Measurements from ENCODE around the gene PET117. TPM values are rescaled to one million over a fixed set of nuclear protein-coding genes. Genes with fewer than 3 reads are reported as not detected.

PET117 gene
- total and polyA plus RNA-seq, 2 donors (not counting 3 experiments of a cell fraction or from before 2014, with no cell fraction given) = 4.6 to 11.4 TPM

DNA sequence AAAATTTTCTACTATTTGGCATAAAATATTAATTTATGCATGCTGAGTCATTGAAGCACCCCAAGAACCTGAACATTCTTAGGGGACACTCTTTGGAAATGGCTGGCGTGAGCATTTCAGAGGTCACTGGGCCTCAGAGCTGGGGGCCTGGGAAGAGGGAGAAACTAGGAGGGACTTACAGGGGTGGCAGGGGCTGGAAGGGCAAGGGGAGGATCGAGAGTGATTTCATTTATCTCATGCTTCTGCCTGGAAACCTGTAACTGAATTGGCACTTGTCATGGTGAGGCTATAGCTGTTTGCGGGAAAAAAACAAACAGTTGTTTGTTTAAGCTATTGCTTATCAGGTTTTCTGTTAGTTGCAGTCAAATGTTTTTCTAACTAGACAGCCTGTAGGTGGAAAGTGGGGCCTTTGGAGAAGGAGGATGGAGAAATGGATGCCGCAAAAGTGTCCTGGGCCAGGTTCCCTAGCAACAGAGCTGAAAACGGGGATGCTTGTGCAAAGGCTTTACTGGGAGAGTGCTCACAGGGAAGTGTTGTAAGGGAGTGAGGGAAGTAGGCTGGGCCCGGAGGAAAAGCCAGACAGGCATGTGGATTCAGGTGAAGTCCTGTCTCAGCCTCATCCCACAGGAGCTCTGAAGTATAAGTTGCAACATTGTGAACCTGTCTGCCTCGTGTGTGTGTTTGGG is 36.4 kb upstream of the PET117 start:
- BruUV-seq (replicated peaks) = no TSS peak
- H3K4me2 ChIP-seq (ENCODE audit: insufficient read depth, low read length) = no peak overlapping the region
- FAIRE-seq (no peak), DNase-seq (ENCODE audit: low read depth, low spot score) (no peak)
- no peaks in the 10 kb centered on the region for H3K4me1 ChIP-seq (ENCODE audit: control insufficient read depth, extremely low read depth, insufficient read depth, low read length)
- H3K4me3 ChIP-seq (replicated peaks in 1 of 3; ENCODE audit: insufficient read depth in 1 of 3, low read depth in 1 of 3, low read length in 3 of 3) = no peak overlapping the region
- intact Hi-C loops (cut with micrococcal nuclease) (no loop called here), dilution Hi-C loops (cut with MboI; ENCODE audit: extremely low pct_ligation_motif_present, low sequenced_read_pairs) (no loop called here)
- H3K9me1 ChIP-seq (replicated peaks; ENCODE audit: control insufficient read depth, extremely low read depth, insufficient read depth, low read length) = no peaks in the 10 kb centered on the region
- H3K9me3 ChIP-seq (replicated peaks; ENCODE audit: control insufficient read depth, insufficient read depth, low read length) = no peaks in the 10 kb centered on the region
- no peaks in the 10 kb centered on the region for H3K27me3 ChIP-seq (ENCODE audit: control insufficient read depth in 2 of 2, insufficient read depth in 2 of 2, low read length in 2 of 2)
- H3K79me2 ChIP-seq (ENCODE audit: control insufficient read depth, insufficient read depth, low read length) = no peaks in the 10 kb centered on the region
- ChIA-PET CTCF (no interaction called here), POLR2A (no interaction called here)
- H3K27ac ChIP-seq (ENCODE audit: insufficient read depth, low read depth, low read length) = no peak overlapping the region
- H2AFZ ChIP-seq (ENCODE audit: low read depth, low read length) = no peak overlapping the region
- no peak overlapping the region for H3K9ac ChIP-seq (replicated peaks; ENCODE audit: extremely low read depth, insufficient read depth, low read length)
- TF ChIP-seq MYC (IDR thresholded peaks at IDR 0.05; ENCODE audit: low read depth, low read length) = no peak
- no peaks in the 10 kb centered on the region for H4K20me1 ChIP-seq (replicated peaks; ENCODE audit: control insufficient read depth, extremely low read depth, insufficient read depth, low read length)
- H3K36me3 ChIP-seq (ENCODE audit: control insufficient read depth in 2 of 2, extremely low read depth in 1 of 2, insufficient read depth in 2 of 2, low read length in 2 of 2) = no peaks in the 10 kb centered on the region

DNA sequence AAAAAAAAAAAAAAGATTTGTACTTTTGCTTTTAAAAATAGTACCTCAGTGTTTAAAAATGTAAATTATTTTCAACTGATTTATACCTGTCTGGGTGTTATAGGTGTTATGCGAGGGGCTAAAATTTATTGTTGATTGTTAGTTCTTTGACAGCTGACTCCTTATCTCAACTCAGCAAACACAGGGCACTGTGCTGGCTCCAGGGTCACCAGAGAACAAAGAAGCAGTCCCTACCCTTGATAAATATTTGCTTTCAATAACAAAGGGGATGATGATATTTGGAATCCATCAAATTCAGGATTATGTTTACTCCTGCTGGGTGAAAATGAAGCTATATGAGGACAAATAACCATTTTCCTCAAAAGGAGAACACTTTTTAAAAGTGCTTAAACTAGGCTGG is 34.2 kb upstream of the PET117 start:
- no peaks in the 10 kb centered on the region for H3K4me1 ChIP-seq (ENCODE audit: control insufficient read depth, extremely low read depth, insufficient read depth, low read length)
- FAIRE-seq = no peak
- no peaks in the 10 kb centered on the region for H3K36me3 ChIP-seq (ENCODE audit: control insufficient read depth in 2 of 2, extremely low read depth in 1 of 2, insufficient read depth in 2 of 2, low read length in 2 of 2)
- TF ChIP-seq POLR2A (IDR thresholded peaks at IDR 0.05; ENCODE audit: low read depth, low read length) (no peak), FOS (IDR thresholded peaks at IDR 0.05; ENCODE audit: borderline replicate concordance, insufficient read depth, low read length) (no peak), EZH2 (IDR thresholded peaks at IDR 0.05; ENCODE audit: borderline replicate concordance, low read depth, low read length, severe bottlenecking) (no peak), JUN (IDR thresholded peaks at IDR 0.05; ENCODE audit: borderline replicate concordance, insufficient read depth, insufficient read length, low read depth) (no peak), GATA2 (IDR thresholded peaks at IDR 0.05; ENCODE audit: insufficient read depth, insufficient read length, low read depth, low read length) (no peak), MYC (IDR thresholded peaks at IDR 0.05; ENCODE audit: low read depth, low read length) (no peak), POLR2AphosphoS5 (IDR thresholded peaks at IDR 0.05; ENCODE audit: insufficient read depth, low read depth, low read length) (no peak)
- TF ChIP-seq, protein P1, sequence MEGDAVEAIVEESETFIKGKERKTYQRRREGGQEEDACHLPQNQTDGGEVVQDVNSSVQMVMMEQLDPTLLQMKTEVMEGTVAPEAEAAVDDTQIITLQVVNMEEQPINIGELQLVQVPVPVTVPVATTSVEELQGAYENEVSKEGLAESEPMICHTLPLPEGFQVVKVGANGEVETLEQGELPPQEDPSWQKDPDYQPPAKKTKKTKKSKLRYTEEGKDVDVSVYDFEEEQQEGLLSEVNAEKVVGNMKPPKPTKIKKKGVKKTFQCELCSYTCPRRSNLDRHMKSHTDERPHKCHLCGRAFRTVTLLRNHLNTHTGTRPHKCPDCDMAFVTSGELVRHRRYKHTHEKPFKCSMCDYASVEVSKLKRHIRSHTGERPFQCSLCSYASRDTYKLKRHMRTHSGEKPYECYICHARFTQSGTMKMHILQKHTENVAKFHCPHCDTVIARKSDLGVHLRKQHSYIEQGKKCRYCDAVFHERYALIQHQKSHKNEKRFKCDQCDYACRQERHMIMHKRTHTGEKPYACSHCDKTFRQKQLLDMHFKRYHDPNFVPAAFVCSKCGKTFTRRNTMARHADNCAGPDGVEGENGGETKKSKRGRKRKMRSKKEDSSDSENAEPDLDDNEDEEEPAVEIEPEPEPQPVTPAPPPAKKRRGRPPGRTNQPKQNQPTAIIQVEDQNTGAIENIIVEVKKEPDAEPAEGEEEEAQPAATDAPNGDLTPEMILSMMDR (IDR thresholded peaks at IDR 0.05; ENCODE audit: extremely low read depth in 1 of 2, insufficient read depth in 1 of 2, low read depth in 1 of 2, low read length in 2 of 2) = no peak
- TF ChIP-seq, protein P2, sequence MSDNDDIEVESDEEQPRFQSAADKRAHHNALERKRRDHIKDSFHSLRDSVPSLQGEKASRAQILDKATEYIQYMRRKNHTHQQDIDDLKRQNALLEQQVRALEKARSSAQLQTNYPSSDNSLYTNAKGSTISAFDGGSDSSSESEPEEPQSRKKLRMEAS (IDR thresholded peaks at IDR 0.05; ENCODE audit: insufficient read depth, insufficient read length) = no peak
- POLR2A ChIA-PET = no interaction called here
- no peaks in the 10 kb centered on the region for H3K9me1 ChIP-seq (replicated peaks; ENCODE audit: control insufficient read depth, extremely low read depth, insufficient read depth, low read length)
- H3K79me2 ChIP-seq (ENCODE audit: control insufficient read depth, insufficient read depth, low read length) = no peaks in the 10 kb centered on the region
- H3K27ac ChIP-seq (ENCODE audit: insufficient read depth, low read depth, low read length) = no peak overlapping the region
- CTCF ChIA-PET = no interaction called here
- H3K9me3 ChIP-seq (replicated peaks; ENCODE audit: control insufficient read depth, insufficient read depth, low read length) = no peaks in the 10 kb centered on the region
- no peak overlapping the region for H3K4me2 ChIP-seq (ENCODE audit: insufficient read depth, low read length)
- H3K27me3 ChIP-seq (ENCODE audit: control insufficient read depth in 2 of 2, insufficient read depth in 2 of 2, low read length in 2 of 2) = no peaks in the 10 kb centered on the region
- intact Hi-C loops (cut with micrococcal nuclease) = no loop called here
- H4K20me1 ChIP-seq (replicated peaks; ENCODE audit: control insufficient read depth, extremely low read depth, insufficient read depth, low read length) = no peaks in the 10 kb centered on the region
- no peak overlapping the region for H3K9ac ChIP-seq (replicated peaks; ENCODE audit: extremely low read depth, insufficient read depth, low read length)
- dilution Hi-C loops (cut with MboI; ENCODE audit: extremely low pct_ligation_motif_present, low sequenced_read_pairs) = no loop called here
- no peak for DNase-seq (ENCODE audit: low read depth, low spot score)
- no TSS peak for BruUV-seq (replicated peaks)
- no peak overlapping the region for H2AFZ ChIP-seq (ENCODE audit: low read depth, low read length)
- H3K4me3 ChIP-seq (replicated peaks in 1 of 3; ENCODE audit: insufficient read depth in 1 of 3, low read depth in 1 of 3, low read length in 3 of 3) = no peak overlapping the region

Data from endothelial cell of umbilical vein (primary cell).